ENCODE results near the gene STRN4.

STRN4 gene

DNA sequence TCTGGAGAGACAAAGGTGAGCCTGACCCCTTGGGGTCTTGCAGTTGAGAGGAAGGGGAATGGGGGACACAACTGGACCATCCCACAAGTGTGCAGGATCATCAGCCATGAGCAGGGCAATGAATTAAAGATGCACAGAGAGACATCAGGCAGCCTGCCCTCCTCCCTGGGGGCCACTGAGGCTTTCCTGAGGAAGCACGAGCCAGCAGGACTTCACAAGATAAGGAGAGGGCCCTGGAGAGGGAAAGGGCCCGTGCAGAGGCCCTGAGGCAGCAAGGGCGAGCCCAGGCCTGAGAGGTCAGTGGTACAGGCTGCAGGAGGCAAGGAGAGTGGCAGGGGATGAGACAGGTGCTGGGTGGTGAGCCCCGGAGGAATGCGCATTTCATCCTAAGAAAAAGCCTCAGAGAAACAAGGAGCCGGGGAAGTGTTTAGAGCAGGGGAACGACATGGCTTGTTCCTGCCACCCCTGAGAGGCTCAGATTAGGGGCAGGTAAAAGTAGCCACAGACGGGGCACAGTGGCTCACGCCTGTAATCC is 20.3 kb downstream of the STRN4 start:
- no peak for DNase-seq (ENCODE audit: low spot score)

DNA sequence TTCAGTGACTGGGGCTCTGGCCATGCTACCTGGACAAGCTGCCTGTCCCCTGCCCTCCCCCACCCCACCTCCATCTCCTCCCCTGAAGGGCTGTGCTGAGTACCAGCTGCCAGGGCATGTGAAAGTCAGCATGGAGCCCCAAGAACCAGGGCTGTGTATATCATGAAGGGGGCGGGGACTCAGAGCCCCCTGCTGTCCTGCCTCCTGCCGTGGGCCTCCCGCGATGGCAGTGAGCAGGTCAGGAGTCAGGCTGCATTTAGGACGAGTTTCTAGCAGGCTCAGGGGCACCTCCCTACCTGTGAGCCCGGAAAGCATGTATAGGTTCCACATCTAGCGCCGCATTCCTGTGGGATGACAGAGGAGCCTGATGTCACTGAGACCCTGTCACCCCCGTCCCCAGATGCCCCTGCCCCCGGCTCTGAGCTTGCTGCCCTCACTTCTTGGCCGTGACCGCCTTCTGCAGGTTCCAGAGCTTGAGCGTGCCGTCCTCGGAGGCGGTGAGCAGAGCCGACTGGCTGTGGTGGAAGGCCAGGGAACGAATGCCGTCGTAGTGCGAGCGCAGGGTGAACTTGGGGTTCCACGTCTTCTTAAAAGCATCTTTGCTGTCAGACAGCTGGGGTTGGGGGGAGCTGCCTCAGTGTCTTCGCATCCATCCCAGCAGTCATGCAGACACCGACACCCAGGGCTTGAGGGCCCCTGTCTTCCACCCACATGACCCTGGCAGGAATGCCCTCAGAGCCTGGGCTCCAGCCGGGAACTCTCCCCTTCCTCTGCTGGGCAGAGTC is 21.0 kb downstream of the STRN4 start:
- no peak for DNase-seq (ENCODE audit: low spot score)

DNA sequence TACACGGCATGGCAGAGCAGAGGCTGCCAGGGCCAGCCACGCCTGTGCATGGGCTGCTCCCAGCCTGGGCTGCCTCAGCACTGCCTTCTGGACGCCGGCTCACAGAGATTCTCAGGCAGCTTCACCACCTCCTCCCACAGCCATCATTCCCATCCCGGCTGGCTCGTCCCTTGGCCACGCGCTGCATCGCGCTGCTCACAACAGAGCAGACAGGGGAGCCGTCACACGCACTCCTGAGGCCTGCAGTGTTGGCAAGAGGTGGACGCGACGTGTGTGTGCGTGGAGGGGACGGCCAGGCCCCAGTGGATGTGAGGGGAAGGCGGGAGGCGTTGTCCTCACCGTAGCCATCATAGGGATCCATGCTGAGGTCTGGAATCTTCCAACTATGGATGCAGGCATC is 21.8 kb downstream of the STRN4 start:
- no peak for DNase-seq (ENCODE audit: low spot score)

DNA sequence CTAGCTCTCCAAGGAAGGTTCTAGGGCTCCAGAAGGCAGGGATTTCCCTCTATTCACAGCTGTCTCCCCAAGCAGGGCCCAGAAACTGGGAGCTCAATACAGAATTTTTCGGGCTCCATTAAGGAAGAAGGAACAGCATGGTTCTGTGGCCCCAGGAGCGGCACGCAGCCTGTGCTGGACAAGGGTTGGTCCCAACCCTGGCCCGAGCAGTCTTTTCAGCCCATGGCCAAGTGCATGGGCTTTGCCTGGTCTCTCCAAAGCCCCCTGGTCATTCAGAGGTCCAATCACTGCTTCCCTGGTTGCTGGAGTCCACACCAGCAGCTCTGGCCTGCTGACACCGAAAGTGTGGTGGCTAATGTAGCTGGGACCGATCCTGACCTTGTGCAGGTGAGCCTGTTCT is 22.8 kb downstream of the STRN4 start:
- no peak for DNase-seq (ENCODE audit: low spot score)

DNA sequence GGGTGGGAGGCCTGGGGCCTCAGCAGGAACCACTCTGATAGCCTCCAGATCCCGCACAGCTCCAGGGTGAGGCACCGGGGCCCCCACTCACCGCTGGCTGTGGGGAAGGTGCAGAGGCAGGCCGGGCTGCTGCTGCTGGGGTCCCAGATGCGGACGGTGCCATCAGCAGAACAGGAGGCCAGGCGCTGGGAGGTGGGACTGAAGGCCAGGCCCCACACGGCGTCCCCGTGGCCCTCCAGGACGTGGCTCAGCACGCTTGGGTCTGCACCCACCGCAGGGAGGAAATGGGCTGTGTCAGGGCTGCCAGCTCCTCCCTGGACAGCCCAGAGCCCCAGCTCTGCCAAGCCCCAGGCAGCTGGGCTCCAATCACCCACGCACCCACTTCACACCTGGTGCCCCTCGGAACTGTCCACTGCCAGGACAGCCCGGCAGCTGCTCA is 23.2 kb downstream of the STRN4 start:
- no peak for DNase-seq (ENCODE audit: low spot score)

DNA sequence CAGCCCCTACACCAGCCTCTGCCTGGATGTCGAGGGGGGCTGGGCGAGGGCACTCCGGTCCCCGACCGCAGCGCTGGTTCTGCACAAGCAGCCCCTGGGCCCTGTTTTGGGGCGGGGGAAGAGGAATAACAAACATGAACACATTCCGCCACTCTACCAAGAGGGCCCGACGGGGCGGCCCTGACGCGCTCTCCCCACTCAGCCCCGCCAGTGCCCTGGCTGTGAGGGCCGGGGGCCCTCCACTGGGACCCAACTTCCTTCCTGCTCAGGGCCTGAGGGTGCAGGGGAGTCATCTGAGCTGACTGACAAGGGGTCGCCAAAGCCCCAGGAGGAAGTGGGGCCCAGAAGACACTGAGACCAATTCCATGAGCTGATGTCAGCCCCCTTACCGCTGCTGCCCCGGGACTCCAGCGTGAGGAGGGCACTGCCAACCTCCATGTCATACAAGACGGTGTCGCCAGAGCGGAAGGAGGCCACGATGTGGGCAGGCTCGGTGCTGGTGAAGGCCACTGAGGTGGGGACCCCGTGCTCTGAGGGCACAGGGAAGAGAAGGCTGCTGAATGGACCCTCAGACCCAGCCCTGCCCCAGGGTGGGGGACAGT is 23.7 kb downstream of the STRN4 start:
- no peak for DNase-seq (ENCODE audit: low spot score)

DNA sequence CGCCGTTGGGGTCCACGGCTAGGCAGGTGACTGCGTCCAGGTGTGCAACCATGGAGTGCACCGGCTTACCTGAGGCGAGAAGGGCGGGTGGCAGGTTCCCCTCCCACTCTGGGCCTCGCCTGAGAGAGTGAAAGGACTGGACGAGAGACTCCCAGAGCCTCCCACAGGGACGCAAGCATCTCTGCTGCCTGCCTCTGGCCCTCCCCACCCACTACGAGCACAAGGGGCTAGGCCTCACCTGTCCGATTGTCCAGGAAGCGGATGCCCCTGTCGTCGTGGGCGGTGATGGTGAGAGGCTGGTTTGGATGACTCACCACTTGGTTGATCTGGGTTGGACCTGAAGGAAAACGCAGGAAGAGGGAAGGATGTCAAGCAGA is 24.3 kb downstream of the STRN4 start:
- DNase-seq (ENCODE audit: low spot score): no peak

DNA sequence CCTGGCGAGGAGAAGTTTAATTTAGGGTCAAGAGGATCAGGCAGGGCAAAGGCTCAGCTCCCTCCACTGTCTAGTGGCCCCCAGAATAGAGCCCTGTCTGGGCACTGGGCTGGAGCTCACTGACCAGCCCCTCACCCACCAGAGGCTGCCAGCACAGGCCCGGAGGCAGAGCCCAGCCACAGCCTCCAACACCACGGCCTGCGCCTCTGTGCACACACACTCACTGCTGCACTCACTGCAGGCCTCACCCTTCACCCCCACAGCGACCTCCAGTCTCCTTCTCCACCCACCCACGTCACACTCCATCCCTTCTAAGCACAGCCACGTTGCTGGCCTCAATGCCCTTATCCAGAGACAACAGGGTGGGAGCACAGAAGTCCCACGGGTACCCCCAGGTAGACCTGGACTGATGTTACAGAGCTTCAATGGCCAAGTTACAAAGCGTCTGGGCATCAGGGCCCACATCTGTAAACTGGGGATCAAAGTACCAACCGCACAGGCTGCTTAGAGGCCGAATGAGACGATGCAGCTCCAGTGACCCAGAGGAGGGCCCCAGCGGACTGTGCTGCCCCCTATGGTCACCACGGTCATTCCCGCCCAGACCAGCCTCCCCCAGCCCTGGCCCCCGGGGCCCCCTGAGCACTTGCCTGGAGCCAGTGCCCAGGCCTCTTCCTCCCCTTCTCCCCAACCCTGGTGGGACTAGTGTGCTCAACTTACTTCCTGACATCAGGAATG is 24.8 kb downstream of the STRN4 start:
- DNase-seq (ENCODE audit: low spot score): no peak

DNA sequence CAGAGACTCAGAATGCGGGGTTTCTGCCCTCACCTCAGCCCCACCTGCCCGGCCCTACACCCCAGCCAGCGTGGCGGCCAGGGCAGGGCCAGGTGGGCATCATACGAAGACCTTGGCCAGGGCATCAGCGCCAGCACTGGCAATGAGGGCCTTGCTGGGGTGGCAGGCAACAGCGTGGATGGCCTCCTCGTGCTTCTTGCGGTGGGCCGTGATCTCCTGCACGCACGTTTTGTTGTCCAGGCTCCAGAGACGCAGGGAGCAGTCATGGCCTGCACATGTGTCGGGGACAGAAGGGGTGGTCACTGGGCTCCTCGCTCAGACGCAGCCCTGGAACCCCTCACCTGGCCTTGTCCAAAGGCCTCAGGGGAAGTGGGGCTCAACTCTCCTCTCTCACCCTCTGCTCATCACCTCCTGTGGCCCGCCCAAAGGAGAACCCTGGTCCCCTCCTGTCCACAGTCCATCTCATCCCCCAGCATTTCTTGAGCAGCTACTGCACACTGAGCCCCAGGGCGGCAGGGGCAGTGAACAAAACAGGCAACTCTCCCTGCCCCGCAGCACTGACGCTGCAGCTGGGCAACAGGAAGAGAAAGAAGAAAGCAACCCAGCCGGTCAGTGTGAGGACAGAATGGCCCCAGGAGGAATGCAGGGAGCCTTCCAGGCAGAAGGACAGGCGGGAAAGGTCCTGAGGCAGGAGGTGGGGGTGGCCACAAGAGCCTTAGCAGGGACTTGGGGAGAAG is 25.6 kb downstream of the STRN4 start:
- no peak for DNase-seq (ENCODE audit: low spot score)

DNA sequence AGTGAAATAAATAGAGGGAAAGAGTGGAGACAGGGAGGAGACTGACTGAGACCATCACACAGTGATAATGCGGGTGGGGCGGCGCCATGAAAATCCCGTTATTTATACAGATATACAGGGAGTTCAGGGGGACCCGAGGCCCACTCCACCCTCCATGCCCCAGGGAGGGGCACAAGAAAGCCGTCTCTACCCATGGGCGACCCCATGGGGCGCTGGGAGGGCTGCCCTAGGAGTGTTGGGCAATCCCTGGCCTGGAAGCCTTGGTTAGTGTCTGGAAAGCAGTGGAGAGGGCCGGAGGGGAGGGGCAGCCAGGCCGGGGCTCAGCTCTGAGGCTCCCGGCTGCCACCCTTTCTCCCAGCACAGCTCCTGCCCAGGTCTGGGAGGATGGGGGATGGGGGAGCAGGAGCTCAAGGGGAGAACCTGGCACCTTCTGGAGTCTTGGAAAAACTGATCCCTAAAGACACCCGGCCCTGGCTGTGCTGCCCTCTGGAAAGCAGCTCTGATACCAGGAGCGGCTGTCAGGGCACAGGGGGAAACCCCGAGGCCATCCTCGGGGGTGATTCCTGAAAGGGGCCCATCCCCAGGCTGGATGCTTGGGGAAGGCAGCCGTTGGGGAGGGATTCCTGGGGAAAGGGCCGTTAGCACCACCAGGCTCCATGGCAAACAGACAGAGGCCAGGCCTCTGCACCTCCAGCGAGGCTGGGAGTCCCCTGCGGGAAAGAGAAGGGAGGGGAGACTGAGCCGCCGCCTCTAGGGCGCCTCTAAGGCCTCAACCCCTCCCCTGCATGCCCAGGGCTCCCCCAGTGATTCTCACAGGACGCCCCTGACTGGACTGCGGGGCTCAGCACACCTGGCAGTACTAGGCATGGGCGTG is 26.4 kb downstream of the STRN4 start:
- DNase-seq (ENCODE audit: low spot score): no peak

DNA sequence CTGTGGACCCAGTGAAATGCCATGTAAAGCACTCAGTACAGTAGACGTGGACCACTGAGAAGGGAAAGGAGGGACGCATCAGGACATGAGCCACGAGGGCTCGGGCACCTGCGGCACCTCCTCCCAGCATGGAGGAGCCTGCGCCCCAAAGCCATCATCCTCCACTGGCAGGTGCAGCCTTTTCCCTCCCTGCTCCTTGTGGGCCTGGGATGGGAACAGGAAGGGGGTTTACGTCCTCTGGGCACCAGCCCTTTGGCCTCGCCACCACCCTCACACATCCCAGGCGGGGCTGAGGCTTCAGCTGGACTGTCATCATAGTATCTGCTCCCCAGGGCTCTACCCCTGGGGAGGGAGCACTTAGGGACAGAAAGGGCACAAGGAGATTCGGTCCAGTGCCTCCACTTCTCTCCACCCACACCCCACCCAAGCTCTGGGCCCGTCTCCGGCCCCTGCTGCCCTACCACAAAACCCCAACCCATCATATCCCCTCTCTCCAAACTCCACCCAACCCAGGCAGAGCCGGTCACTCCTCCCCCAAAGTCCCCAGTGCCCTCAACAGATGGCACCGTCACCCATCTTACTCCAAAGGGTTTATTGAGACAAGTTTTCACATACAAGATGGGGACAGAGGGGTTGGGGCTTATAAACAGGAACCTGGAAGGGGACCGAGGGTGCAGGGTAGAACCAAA is 27.2 kb downstream of the STRN4 start:
- DNase-seq (ENCODE audit: low spot score): peak; percentile 78

DNA sequence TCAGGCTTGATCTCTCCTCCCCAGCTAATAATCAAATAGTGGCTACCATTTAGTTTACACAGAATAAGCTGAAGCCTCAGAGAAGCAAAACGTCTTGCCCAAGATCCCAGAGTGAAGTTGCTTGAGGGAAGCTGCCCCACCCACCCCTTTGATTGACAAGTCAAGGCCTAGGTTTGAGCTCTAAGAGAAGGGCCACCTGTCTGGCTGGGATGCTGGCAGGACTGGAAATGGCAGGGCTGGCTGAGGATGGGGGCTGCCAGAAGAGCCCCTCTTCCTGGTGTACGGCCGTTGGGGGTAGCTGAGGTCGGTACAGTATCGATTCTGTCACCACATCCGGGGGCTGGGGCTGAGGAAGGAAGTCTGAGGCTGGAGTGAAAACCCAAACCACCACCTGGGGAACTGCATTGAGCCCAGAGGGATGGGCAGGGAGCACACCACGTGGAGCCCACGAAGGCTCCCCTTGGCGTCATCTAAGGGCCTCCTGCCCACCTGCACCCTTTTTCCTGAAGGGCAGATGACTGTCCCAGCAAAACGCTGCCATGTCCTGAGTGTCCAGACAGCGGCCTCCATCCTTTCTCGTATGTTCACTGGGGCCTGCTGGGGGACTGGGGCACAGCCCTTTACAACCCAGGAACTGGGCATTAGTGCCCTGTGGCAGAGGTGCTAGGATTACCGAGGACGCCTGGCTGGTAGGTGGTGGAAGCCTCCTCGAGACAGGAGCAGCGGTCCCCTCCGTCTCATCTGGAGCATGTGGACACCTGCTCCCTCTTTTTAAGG is 27.9 kb downstream of the STRN4 start:
- DNase-seq (ENCODE audit: low spot score): peak; percentile 68

DNA sequence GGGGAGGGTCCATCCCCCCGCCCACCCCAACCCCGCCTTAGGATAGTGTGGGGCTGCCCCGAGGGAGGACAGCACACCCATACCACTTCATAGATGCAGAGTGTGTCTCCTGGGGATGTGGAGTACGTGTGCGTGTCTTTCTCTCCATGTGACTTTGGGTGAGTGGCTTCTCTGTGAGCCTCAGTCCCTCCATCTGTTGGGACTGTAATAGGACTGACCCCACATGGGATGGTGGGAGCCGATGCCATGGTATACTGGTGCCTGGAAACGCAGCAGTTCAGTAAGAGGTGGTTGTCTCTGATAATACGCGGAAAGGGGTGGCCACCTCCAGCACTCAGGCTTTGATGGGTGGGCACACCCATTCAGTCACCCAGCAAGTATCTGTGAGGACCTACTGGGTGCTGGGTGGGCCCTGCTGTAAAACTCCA is 28.5 kb downstream of the STRN4 start:
- peak; percentile 46 for DNase-seq (ENCODE audit: low spot score)

DNA sequence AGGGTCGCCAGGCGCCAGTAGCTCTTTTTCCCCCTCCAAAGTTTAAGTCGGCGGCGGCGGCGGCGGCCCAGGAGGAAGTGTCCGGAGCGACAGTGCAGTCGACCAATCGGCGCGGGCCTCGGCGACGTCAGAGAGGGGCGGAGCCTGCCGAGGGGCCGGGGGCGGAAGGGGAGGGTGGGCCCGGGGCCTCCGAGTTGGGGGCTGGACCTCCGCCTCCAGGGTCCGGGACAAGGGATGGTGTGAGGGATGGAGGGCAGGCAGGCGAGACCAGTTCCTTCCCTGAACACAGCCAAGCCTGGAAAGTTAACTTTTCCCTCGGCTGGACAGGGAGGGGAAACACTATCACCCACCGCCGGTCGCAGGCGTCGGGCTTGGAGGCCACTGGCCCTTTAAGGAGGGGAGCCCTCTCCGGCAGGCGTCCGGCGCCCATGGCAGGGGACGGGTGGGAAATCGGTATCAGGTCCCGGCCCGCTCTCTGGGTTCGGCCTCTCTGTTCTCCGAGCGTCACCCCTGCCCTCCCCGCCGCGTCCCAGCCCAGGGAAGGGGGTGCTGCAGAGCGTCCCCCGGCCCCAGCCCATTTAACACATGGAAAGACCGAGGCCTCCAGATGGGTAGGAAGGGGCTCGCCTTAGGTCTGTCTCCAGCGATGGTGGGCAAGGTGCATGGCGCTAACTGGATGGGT is 29.1 kb downstream of the STRN4 start, which contains the start of gene PRKD2:
Gene PRKD2, minus strand, starts transcription at position 81 of the 682 bp plus-strand sequence. CDS start 744 bp downstream, outside the sequence.
- peak; percentile 94 for DNase-seq (ENCODE audit: low spot score)

DNA sequence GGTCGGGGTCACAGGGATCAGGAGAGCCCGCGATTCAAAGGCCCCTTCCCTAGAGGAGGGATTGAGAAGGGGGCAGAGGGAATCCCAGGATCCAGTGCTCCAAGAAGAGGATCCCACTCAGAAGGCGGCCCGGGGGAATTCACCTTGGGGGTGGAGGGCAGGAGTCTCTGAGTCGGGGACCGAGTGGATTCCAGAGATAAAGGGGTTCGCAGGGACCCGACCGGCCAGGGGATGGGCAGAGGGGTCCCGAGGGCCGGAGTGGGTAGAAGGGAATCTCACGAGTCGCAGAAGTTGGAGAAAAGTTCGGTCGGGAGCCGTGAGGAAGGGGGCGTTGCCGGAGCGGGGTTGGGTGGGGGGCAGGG is 29.6 kb downstream of the STRN4 start:
- no peak for DNase-seq (ENCODE audit: low spot score)

DNA sequence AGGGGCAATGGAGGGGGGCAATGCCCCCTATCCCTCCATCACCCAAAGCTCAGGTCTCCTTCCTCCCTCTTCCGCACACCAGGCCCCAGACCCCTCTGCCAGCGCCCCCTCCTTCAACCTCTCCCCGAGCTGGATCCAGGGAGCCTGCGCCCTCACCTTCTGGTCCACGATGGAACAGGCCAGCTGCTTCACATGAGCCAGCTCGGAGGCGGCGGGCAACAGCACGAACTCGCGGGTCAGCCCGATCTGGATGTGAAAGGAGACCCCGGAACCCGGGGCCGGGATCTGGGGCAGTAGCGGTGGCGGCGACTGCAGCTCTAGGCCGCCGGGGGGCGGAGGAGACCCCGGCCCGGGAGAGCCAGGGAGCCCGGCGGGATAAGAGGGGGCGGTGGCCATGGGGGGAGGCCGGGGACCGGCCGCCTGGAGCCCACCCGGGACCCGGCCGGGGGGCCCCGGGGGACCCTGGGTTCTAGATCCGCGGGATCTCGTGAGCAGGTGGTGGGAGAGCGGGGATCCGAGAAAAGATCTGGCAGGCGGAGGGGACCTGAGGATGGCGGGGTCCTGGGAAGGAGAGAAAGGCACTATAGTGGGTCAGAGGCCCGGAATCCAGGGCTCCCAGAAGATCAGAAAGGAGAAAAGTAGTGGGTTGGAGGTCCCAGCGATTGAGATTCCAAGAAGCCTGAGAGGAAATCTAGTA is 30.1 kb downstream of the STRN4 start:
- DNase-seq (ENCODE audit: low spot score): no peak

DNA sequence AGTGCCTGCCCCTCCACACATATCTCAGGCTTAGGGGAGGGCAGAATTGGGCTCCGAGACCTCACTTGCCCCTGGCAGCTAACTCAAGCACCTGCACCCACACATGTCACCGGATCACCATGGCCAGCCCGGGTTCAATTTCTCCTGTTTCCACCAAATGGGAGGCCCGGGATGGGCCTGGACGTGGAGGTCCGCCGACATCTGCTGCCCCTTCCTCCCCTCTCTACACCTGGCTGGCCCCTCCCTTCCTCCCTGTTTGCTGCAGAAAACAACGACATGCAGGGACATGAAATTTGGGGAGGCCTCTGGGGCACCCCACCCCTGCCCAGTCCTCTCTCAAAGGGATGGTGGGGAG is 30.7 kb downstream of the STRN4 start:
- DNase-seq (ENCODE audit: low spot score): no peak

DNA sequence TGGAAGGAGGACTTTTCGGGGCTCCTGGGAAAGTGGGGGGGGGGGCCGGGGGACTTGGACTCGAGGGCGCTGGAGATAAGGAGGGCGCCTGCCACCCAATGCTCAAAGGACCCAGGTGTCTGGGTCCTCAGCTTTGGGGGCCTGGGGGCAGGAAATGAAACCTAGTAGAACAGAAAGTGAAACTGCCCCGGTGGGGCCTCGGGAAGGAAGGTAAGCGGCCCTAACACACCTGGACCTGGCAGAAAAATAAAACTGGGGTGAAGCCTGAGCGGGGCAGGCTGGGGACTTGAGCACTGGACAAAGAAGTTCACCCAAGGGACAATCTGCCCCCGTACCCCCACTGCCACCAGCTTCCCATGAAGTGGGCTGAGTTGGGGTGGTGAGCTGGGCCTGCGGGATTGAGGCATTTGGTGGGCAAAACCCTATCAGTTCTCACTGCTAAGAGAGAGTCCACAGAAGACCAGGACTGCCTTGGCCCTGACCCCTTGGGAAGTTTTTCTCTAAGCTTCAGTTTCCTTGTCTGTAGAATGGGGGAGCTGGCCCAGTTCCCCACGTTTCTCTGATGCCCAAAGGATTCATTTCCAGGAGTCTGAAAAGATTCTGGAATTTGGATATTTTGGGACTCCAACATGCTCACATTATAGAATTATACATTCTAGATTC is 31.7 kb downstream of the STRN4 start:
- DNase-seq (ENCODE audit: low spot score): peak; percentile 92

All from germinal center (tissue), 1 donor.